GM12875 (cell line): ENCODE measurements around the gene GPHN.

Experiments used
- H3K4me3 ChIP-seq: one replicate; pipeline ENCODE4 v1.5.1; 2011; ENCODE audit warnings: low read depth, low read length, control low read depth
- CTCF ChIP-seq: IDR thresholded peaks from 2 replicates; pipeline ENCODE4 v1.5.1; 2011; ENCODE audit warnings: low read depth, mild to moderate bottlenecking, control low read depth, inconsistent platforms, low read length, moderate library complexity, borderline replicate concordance; ENCODE audit not compliant: insufficient read depth

GPHN gene

GRCh38 chr14:66651536-66652220, 143.7 kb downstream of the GPHN start:
- no peak overlapping the region for H3K4me3 ChIP-seq
- TF ChIP-seq CTCF: no peak

- TF ChIP-seq CTCF: no peak
- no peak overlapping the region for H3K4me3 ChIP-seq
These were observed 144.7 kb downstream of the GPHN start for GRCh38 chr14:66652525-66653106.

GRCh38 chr14:66657780-66658179, 149.8 kb downstream of the GPHN start:
- no peak for TF ChIP-seq CTCF
- H3K4me3 ChIP-seq: no peak overlapping the region

GRCh38 chr14:66662374-66662773, 154.4 kb downstream of the GPHN start:
- no peak overlapping the region for H3K4me3 ChIP-seq
- no peak for TF ChIP-seq CTCF

GRCh38 chr14:66677780-66678179, 169.8 kb downstream of the GPHN start:
- H3K4me3 ChIP-seq: no peak overlapping the region
- no peak for TF ChIP-seq CTCF

GRCh38 chr14:66680216-66680615, 172.3 kb downstream of the GPHN start:
- TF ChIP-seq CTCF: no peak
- no peak overlapping the region for H3K4me3 ChIP-seq

- TF ChIP-seq CTCF: no peak
- H3K4me3 ChIP-seq: no peak overlapping the region
These were observed 188.4 kb downstream of the GPHN start for GRCh38 chr14:66696326-66696725.
